ENCODE data around the gene ABLIM1.

The ABLIM1 gene

DNA sequence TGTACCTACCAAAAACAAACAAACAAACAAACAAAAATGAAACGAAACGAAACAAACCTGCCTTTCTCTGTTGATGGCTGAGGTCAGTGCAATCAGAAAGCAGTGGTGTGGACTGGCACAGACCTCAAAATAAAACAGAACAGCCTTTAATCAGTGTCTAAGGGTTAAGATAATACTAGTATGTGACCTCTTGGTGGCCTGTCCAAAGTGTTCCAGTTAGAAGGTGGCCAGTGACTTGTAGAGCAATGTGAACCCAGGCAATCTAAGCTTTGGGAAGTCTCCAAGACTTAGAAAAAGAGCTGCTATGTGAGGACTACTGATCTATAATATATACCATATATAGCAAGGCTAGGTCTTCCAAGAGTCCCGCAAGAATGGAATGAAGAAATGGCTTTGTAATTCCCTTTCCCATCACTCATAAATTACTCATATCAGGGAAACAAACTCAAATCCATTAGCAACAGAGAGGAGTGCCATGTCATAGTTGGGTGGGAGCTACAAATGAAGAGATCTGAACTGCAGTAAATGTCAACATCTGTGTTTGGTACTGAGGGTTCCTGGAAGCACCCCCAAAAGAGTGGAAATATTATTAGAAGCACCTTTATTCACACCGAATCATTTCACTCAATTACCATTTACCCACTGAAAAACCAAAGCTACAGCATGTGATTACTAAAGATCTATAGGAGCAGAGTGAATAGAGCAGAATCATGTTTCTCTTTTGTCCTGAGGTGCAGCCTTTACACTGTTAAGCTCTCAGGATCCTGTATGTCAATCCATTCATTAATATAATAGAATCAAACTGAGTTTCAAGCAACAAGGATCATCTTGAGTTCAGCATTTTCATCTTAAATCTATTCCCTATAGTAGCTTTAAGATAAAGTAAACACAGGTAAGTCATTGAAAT lies 28.0 kb downstream of the ABLIM1 start:
- TF ChIP-seq, protein P1, sequence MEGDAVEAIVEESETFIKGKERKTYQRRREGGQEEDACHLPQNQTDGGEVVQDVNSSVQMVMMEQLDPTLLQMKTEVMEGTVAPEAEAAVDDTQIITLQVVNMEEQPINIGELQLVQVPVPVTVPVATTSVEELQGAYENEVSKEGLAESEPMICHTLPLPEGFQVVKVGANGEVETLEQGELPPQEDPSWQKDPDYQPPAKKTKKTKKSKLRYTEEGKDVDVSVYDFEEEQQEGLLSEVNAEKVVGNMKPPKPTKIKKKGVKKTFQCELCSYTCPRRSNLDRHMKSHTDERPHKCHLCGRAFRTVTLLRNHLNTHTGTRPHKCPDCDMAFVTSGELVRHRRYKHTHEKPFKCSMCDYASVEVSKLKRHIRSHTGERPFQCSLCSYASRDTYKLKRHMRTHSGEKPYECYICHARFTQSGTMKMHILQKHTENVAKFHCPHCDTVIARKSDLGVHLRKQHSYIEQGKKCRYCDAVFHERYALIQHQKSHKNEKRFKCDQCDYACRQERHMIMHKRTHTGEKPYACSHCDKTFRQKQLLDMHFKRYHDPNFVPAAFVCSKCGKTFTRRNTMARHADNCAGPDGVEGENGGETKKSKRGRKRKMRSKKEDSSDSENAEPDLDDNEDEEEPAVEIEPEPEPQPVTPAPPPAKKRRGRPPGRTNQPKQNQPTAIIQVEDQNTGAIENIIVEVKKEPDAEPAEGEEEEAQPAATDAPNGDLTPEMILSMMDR (conservative IDR thresholded peaks at IDR 0.05; ENCODE audit: low read length), result no peak
- H3K4me3 ChIP-seq (ENCODE audit: low read length), result no peak overlapping the region
- DNase-seq (ENCODE audit: low read depth), result no peak

DNA sequence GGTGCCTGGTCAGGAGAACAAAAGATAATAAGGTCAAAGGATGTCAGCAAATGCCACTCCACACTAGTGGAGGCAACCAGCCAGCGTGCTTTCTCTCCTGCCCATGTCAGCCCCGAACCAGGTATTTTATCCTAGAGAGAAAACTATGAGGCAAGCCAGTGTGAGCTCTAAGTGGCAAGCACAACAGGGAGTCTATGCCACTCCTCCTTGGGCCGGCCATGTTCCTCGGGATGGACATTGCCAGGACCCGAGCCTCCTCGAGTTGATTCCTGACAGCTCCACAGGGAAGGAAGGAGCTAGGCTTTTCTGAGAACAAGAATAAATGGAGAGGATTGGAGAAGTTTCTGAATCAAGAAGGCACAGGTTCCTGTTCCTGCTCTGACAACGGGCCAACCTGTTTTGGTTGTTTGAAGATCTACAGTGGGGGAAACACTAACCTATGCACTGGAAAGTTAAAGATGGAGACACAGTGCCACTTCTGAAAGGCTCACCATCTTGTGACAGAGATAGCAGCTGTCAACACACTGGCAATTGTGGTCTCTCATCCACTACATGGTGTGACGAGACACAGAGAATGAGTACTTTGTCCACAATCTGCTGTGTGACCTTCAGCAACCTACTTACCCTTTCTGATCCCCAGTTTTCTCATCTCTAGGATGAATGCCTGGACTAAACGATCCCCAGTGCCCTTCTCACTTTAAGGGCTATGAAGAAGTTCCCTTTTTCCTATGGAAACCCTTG lies 28.8 kb downstream of the ABLIM1 start:
- TF ChIP-seq, protein P1 (conservative IDR thresholded peaks at IDR 0.05; ENCODE audit: low read length), result no peak
- no peak for DNase-seq (ENCODE audit: low read depth)

DNA sequence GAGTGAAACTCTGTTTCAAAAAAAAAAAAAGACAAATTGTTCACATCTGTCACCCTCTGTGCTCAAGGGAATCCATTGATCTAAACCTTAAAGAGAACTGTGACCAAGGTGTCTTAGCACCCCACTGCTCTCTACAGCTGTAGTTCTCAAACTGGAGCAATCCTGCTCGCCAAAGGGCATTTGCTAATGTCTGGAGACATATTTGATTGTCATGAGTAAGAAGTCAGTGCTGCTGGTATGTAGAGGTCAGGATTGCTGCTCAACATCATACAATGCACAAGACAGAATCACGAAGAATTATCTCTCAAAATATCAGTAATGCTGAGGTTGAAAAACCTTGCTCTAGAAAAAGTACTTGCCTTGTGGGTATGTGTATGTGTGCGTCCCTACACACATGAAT lies 30.0 kb downstream of the ABLIM1 start:
- TF ChIP-seq, protein P1 (conservative IDR thresholded peaks at IDR 0.05; ENCODE audit: low read length), result no peak
- H3K4me3 ChIP-seq (ENCODE audit: low read length), result no peak overlapping the region
- DNase-seq (ENCODE audit: low read depth), result no peak

More for the DNA sequence above, 28.8 kb downstream of the ABLIM1 start:
- H3K4me3 ChIP-seq (ENCODE audit: low read length), result no peak overlapping the region

DNA sequence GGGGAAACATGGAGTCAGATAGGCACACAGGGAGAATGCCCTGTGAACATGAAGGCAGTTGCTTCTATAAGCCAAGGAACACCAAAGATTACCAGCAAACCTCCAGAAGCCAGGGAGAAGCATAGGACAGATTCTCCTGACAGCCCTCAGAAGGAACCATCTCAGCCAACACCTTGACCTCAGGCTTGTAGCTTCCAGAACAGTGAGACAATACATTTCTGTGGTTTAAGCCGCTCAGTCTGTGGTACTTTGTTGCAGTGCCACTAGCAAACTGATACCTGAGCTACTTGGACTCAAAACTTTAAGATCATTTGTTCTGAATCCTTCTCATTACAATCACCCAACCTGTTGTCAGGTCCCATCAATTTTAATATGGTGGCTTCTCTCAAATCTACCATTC lies 31.2 kb downstream of the ABLIM1 start:
- TF ChIP-seq, protein P1 (conservative IDR thresholded peaks at IDR 0.05; ENCODE audit: low read length), result no peak
- DNase-seq (ENCODE audit: low read depth), result no peak
- no peak overlapping the region for H3K4me3 ChIP-seq (ENCODE audit: low read length)

DNA sequence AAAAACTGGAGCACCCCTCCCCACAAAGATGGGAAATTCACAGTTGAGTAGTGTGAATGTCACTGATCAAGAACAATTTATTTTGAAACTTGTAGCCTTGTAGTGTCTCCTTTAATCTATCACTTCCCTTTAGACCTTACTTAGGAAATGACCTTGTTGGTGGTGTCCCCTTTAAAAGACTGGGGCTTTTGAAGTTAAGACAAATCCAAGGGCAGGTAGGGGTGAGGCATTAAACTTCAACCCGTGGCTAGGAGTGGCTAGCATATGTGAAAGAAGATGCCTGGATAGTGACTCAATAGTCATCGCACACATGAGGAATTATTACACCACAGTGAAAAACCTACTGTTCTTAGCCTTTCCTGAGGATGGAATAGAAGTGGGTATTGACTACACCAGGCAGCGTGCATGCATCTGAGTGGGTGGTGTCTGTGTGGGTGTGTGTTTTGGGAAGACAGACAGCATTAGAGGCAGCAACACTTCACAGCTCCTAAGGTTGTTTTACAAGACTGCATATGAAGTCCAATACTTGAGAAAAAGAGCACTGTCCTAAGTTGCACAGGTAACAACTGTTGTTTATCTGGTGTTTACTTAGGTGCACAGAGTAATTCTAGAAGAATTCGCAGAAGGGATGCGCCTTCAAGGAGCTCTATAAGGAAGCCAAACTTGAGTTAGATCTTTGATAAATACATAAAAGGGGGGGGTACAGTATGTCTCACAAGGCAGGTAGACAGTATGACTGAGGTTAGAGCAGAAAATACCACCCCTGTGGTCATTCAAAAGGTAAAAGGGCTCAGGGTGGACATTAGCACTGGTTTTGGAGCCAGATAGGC lies 32.9 kb downstream of the ABLIM1 start:
- no peak overlapping the region for H3K4me3 ChIP-seq (ENCODE audit: low read length)
- TF ChIP-seq, protein P1 (conservative IDR thresholded peaks at IDR 0.05; ENCODE audit: low read length), result no peak
- no peak for DNase-seq (ENCODE audit: low read depth)

DNA sequence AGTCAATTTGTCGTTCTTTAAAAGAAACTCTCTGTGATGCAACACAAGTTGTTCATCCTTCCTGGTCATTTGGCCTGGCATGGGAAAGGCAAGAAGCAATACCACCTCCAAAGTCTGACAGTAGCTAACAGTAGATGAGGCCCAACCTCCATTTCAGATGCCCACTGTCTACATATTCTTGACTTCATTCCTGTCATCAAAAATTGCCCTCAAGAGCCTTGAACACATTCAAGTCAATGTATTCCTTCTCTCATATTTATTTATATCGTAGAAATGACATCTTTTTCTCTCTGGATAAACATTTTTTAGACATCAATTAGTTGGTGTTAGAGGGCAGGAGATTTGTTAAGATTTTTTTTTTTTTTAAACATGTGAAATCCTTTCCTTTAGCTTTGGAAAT lies 33.7 kb downstream of the ABLIM1 start:
- no peak for DNase-seq (ENCODE audit: low read depth)
- TF ChIP-seq, protein P1 (conservative IDR thresholded peaks at IDR 0.05; ENCODE audit: low read length), result no peak
- H3K4me3 ChIP-seq (ENCODE audit: low read length), result no peak overlapping the region

Measured in AG10803 (cell line).